ENCODE data around the gene NTN1. TPM values are rescaled to one million over a fixed set of nuclear protein-coding genes. Genes with fewer than 3 reads are reported as not detected.

The NTN1 gene
- total RNA-seq, 2 experiments from 2014 or later: 1.2 to 1.3 TPM

GRCh38 chr17:9175700-9176467, 154.6 kb downstream of the NTN1 start:
- intact Hi-C loops (cut with micrococcal nuclease): no loop called here
- Mint-ChIP-seq H3K4me1 (ENCODE audit: low read depth) (no peaks in the 10 kb centered on the region), H3K9me3 (no peaks in the 10 kb centered on the region), H3K4me3 (no peak overlapping the region), H3K36me3 (ENCODE audit: low read depth) (no peaks in the 10 kb centered on the region), H3K27me3 (no peaks in the 10 kb centered on the region), H3K27ac (no peak overlapping the region)
- POLR2A ChIA-PET: no interaction called here
- DNase-seq (no peak), ATAC-seq (no peak)
- CTCF ChIA-PET: no interaction called here
- TF ChIP-seq CTCF (IDR thresholded peaks at IDR 0.05): no peak

- no peaks in the 10 kb centered on the region for H3K9me3 Mint-ChIP-seq
- no peak for DNase-seq
- CTCF ChIA-PET: interaction anchor here (1.3 kb wide), 1 partner anchor 174 kb away, joined by 4 read pairs; no protein-coding TSS in a partner anchor
- H3K4me3 Mint-ChIP-seq: no peak overlapping the region
- no peak overlapping the region for H3K27ac Mint-ChIP-seq
- H3K4me1 Mint-ChIP-seq (ENCODE audit: low read depth): no peaks in the 10 kb centered on the region
- H3K27me3 Mint-ChIP-seq: no peaks in the 10 kb centered on the region
- intact Hi-C loops (cut with micrococcal nuclease): no loop called here
- no peak for TF ChIP-seq CTCF (IDR thresholded peaks at IDR 0.05)
- POLR2A ChIA-PET: no interaction called here
- H3K36me3 Mint-ChIP-seq (ENCODE audit: low read depth): no peaks in the 10 kb centered on the region
- no peak for ATAC-seq
Measured at GRCh38 chr17:9177212-9177611, 155.9 kb downstream of the NTN1 start.

GRCh38 chr17:9178319-9178718, 157.0 kb downstream of the NTN1 start:
- Mint-ChIP-seq H3K4me1 (ENCODE audit: low read depth) (no peaks in the 10 kb centered on the region), H3K9me3 (no peaks in the 10 kb centered on the region), H3K36me3 (ENCODE audit: low read depth) (no peaks in the 10 kb centered on the region), H3K4me3 (no peak overlapping the region), H3K27ac (no peak overlapping the region), H3K27me3 (no peaks in the 10 kb centered on the region)
- TF ChIP-seq CTCF (IDR thresholded peaks at IDR 0.05): no peak
- ChIA-PET CTCF (no interaction called here), POLR2A (no interaction called here)
- DNase-seq: no peak
- no peak for ATAC-seq
- intact Hi-C loops (cut with micrococcal nuclease): no loop called here

GRCh38 chr17:9179602-9180001, 158.3 kb downstream of the NTN1 start:
- Mint-ChIP-seq H3K27ac (no peak overlapping the region), H3K4me1 (ENCODE audit: low read depth) (no peaks in the 10 kb centered on the region), H3K27me3 (no peaks in the 10 kb centered on the region), H3K9me3 (no peaks in the 10 kb centered on the region), H3K4me3 (no peak overlapping the region), H3K36me3 (ENCODE audit: low read depth) (no peaks in the 10 kb centered on the region)
- intact Hi-C loops (cut with micrococcal nuclease): no loop called here
- ATAC-seq (no peak), DNase-seq (no peak)
- CTCF ChIA-PET: no interaction called here
- no peak for TF ChIP-seq CTCF (IDR thresholded peaks at IDR 0.05)
- POLR2A ChIA-PET: no interaction called here

- Mint-ChIP-seq H3K4me3 (no peak overlapping the region), H3K27me3 (no peaks in the 10 kb centered on the region), H3K27ac (no peak overlapping the region), H3K4me1 (ENCODE audit: low read depth) (no peaks in the 10 kb centered on the region), H3K9me3 (no peaks in the 10 kb centered on the region), H3K36me3 (ENCODE audit: low read depth) (no peaks in the 10 kb centered on the region)
- TF ChIP-seq CTCF (IDR thresholded peaks at IDR 0.05): no peak
- ChIA-PET CTCF (no interaction called here), POLR2A (interaction anchor here (1.2 kb wide), 1 partner anchor 19 kb away, joined by 3 read pairs; no protein-coding TSS in a partner anchor)
- DNase-seq (no peak), ATAC-seq (no peak)
- intact Hi-C loops (cut with micrococcal nuclease): no loop called here
Measured at GRCh38 chr17:9181640-9182039, 160.3 kb downstream of the NTN1 start.

Data from activated CD8-positive, alpha-beta T cell treated with anti-CD3 and anti-CD28 coated beads for 36 hours (primary cell).